ENCODE measurements around the gene TEX10. TPM values are rescaled to one million over a fixed set of nuclear protein-coding genes. Genes with fewer than 3 reads are reported as not detected.

Gene TEX10
- total RNA-seq, 2 donors from 2014 or later, result 17.3 to 32.1 TPM

DNA sequence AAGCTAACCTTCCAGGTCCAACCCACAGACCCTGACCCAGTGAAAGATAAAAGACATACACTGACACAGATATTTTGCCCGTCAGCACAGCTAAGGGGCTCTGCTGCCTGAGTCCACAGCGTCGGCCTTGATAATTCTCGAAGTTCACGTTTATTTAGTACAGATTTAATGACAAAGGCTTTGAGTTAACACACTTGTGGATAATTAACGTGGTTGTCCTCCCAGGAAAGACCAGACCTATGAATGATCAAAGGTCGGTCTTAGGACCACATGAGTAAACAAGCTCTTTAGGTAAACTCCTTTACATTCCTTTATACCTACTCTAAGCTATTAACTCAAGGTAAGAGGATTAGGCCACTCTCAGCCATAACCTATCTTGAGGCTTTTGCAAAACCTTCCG lies 11.3 kb upstream of the TEX10 start:
- Histone ChIP-seq H3K9me3 (no peaks in the 10 kb centered on the region), H3K4me1 (replicated peaks) (no peaks in the 10 kb centered on the region), H3K27me3 (replicated peaks; ENCODE audit: insufficient read depth) (no peaks in the 10 kb centered on the region), H3K36me3 (no peaks in the 10 kb centered on the region), H3K4me3 (no peak overlapping the region), H3K27ac (no peak overlapping the region)
- DNase-seq (ENCODE audit: low spot score), result no peak
- intact Hi-C loops (cut with DNase I), result no loop called here
- TF ChIP-seq POLR2AphosphoS5 (IDR thresholded peaks at IDR 0.05) (no peak), POLR2A (IDR thresholded peaks at IDR 0.05) (no peak), CTCF (IDR thresholded peaks at IDR 0.05) (no peak)
- 84% methylated on average over 8 of the region's 8 CpGs for WGBS

- no peak overlapping the region for H3K4me3 ChIP-seq
- no peak for TF ChIP-seq POLR2AphosphoS5 (IDR thresholded peaks at IDR 0.05)
- TF ChIP-seq POLR2A (IDR thresholded peaks at IDR 0.05), result no peak
- no peak for TF ChIP-seq CTCF (IDR thresholded peaks at IDR 0.05)
- WGBS, result 98% methylated on average over 3 of the region's 3 CpGs
- intact Hi-C loops (cut with DNase I), result no loop called here
- DNase-seq (ENCODE audit: low spot score), result no peak
- no peaks in the 10 kb centered on the region for H3K36me3 ChIP-seq
- H3K27ac ChIP-seq, result no peak overlapping the region
- no peaks in the 10 kb centered on the region for H3K9me3 ChIP-seq
- no peaks in the 10 kb centered on the region for H3K27me3 ChIP-seq (replicated peaks; ENCODE audit: insufficient read depth)
- H3K4me1 ChIP-seq (replicated peaks), result no peaks in the 10 kb centered on the region
Observed at GRCh38 chr9:100359057-100359456, 6.3 kb upstream of the TEX10 start.

DNA sequence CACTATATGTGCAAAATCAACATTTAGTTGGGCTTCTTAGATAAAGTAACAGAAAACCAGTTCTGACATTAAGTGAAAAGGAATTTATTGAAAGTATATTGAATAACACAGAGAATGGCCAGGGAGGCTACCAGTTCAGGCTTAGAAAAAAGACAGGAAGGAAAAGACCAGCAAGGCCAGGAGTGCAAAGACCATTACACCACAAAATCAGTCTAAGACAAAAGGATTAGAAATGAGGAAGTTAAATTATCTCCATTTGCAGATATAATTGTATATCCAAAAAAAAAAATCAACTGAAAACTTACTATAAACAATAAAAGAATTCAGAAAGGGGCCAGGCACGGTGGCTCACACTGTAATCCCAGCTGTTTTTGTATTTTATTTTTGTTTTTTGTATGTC lies 4.8 kb upstream of the TEX10 start:
- no peaks in the 10 kb centered on the region for H3K27me3 ChIP-seq (replicated peaks; ENCODE audit: insufficient read depth)

GRCh38 chr9:100355561-100355960 lies 2.8 kb upstream of the TEX10 start:
- no peak for TF ChIP-seq CTCF (IDR thresholded peaks at IDR 0.05)
- no peak for TF ChIP-seq POLR2A (IDR thresholded peaks at IDR 0.05)
- no peak for TF ChIP-seq POLR2AphosphoS5 (IDR thresholded peaks at IDR 0.05)
- intact Hi-C loops (cut with DNase I), result no loop called here
- 82% methylated on average over 2 of the region's 2 CpGs for WGBS

More for the DNA sequence above, 4.8 kb upstream of the TEX10 start:
- Histone ChIP-seq H3K4me1 (replicated peaks) (no peaks in the 10 kb centered on the region), H3K36me3 (no peaks in the 10 kb centered on the region), H3K9me3 (no peaks in the 10 kb centered on the region), H3K4me3 (no peak overlapping the region), H3K27ac (no peak overlapping the region)
- intact Hi-C loops (cut with DNase I), result no loop called here
- DNase-seq (ENCODE audit: low spot score), result no peak
- TF ChIP-seq POLR2AphosphoS5 (IDR thresholded peaks at IDR 0.05), result no peak
- no peak for TF ChIP-seq POLR2A (IDR thresholded peaks at IDR 0.05)
- no peak for TF ChIP-seq CTCF (IDR thresholded peaks at IDR 0.05)
- WGBS, result 87% methylated on average over 1 of the region's 1 CpG

GRCh38 chr9:100354121-100354800 lies 1.5 kb upstream of the TEX10 start:
- TF ChIP-seq POLR2A (IDR thresholded peaks at IDR 0.05), result no peak
- TF ChIP-seq CTCF (IDR thresholded peaks at IDR 0.05), result no peak
- no peak for TF ChIP-seq POLR2AphosphoS5 (IDR thresholded peaks at IDR 0.05)
- Histone ChIP-seq H3K27me3 (replicated peaks; ENCODE audit: insufficient read depth) (no peaks in the 10 kb centered on the region), H3K36me3 (no peaks in the 10 kb centered on the region), H3K4me1 (replicated peaks) (peaks cover 2% of the 10 kb centered on the region), H3K27ac (no peak overlapping the region), H3K4me3 (no peak overlapping the region), H3K9me3 (no peaks in the 10 kb centered on the region)
- DNase-seq (ENCODE audit: low spot score), result no peak
- 93% methylated on average over 2 of the region's 2 CpGs for WGBS
- intact Hi-C loops (cut with DNase I), result loop anchor here (5.0 kb wide), 1 partner anchor 73 kb away; the partner anchor contains the start of gene MSANTD3

More at GRCh38 chr9:100355561-100355960, 2.8 kb upstream of the TEX10 start:
- no peaks in the 10 kb centered on the region for H3K9me3 ChIP-seq
- no peaks in the 10 kb centered on the region for H3K36me3 ChIP-seq
- no peak overlapping the region for H3K4me3 ChIP-seq
- peaks cover 2% of the 10 kb centered on the region for H3K4me1 ChIP-seq (replicated peaks)
- H3K27ac ChIP-seq, result no peak overlapping the region
- DNase-seq (ENCODE audit: low spot score), result no peak
- no peaks in the 10 kb centered on the region for H3K27me3 ChIP-seq (replicated peaks; ENCODE audit: insufficient read depth)
